HG03520 (cell line): ENCODE results near the gene THBS1.

Experiments used
- ATAC-seq: cut with Tn5 transposase; IDR thresholded peaks from one replicate; pipeline ENCODE4 v1.9.1; 2021; ENCODE audit warnings: mild to moderate bottlenecking, moderate library complexity; ENCODE audit not compliant: unreplicated experiment

THBS1 gene

GRCh38 chr15:39588531-39589192 is 7.8 kb downstream of the THBS1 start:
- ATAC-seq: no peak

- ATAC-seq: no peak
Measured at GRCh38 chr15:39589193-39589814, 8.4 kb downstream of the THBS1 start.

GRCh38 chr15:39589815-39590644 is 9.2 kb downstream of the THBS1 start:
- no peak for ATAC-seq

GRCh38 chr15:39591141-39591895 is 10.4 kb downstream of the THBS1 start:
- no peak for ATAC-seq

- no peak for ATAC-seq
Measured at GRCh38 chr15:39591896-39592315, 11.0 kb downstream of the THBS1 start.

- ATAC-seq: no peak
Measured at GRCh38 chr15:39592500-39592899, 11.6 kb downstream of the THBS1 start.

- no peak for ATAC-seq
Measured at GRCh38 chr15:39593071-39593655, 12.3 kb downstream of the THBS1 start.

- no peak for ATAC-seq
Measured at GRCh38 chr15:39593656-39594445, 13.0 kb downstream of the THBS1 start.

- ATAC-seq: no peak
Measured at GRCh38 chr15:39594446-39595337, 13.8 kb downstream of the THBS1 start.

GRCh38 chr15:39595338-39596221 is 14.7 kb downstream of the THBS1 start:
- ATAC-seq: no peak

- no peak for ATAC-seq
Measured at GRCh38 chr15:39596358-39597051, 15.6 kb downstream of the THBS1 start.

- no peak for ATAC-seq
Measured at GRCh38 chr15:39597336-39597735, 16.5 kb downstream of the THBS1 start.

GRCh38 chr15:39597751-39598185 is 16.9 kb downstream of the THBS1 start:
- no peak for ATAC-seq

GRCh38 chr15:39598186-39598850 is 17.4 kb downstream of the THBS1 start:
- no peak for ATAC-seq

GRCh38 chr15:39598958-39599845 is 18.3 kb downstream of the THBS1 start:
- no peak for ATAC-seq

- ATAC-seq: no peak
Measured at GRCh38 chr15:39599871-39600270, 19.0 kb downstream of the THBS1 start.
